OCI-LY1 (cell line): ENCODE measurements around the gene CNTNAP5.

ENCODE experiments used
- EZH2 ChIP-seq: fragments of 200-600 bp; sonication (generic), shearing (Covaris generic); IDR thresholded peaks from 2 replicates; pipeline ENCODE4 v1.8.0; 2017; ENCODE audit warnings: borderline replicate concordance, mixed run types, mild to moderate bottlenecking, antibody characterized with exemption, low read length, moderate library complexity, mixed read lengths
- TF ChIP-seq, protein P1 (sequence below): fragments of 200-600 bp; sonication (generic), shearing (Covaris generic); IDR thresholded peaks from 2 replicates; pipeline ENCODE4 v1.5.1; 2017; ENCODE audit warnings: mild to moderate bottlenecking, antibody characterized with exemption, low read length, moderate library complexity, mixed read lengths

DNA sequence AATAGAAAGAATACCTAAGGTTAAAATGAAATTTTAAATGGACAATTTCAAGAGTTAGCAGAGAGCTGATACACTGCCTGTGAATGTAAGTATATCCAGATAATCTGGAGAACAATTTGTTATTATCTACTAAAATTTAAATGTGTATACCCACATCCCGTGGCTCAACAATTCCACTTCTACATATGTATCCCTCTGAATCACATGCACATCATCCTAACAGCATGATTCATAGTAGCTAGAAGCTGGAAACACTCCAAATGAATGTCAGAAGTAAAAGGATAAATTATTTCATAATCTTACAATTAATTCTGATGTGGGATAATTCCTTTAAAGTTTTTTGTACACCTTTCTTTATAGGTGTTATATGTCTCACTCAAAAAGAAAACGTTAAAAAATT lies 87.9 kb downstream of the CNTNAP5 start:
- TF ChIP-seq, protein P1, sequence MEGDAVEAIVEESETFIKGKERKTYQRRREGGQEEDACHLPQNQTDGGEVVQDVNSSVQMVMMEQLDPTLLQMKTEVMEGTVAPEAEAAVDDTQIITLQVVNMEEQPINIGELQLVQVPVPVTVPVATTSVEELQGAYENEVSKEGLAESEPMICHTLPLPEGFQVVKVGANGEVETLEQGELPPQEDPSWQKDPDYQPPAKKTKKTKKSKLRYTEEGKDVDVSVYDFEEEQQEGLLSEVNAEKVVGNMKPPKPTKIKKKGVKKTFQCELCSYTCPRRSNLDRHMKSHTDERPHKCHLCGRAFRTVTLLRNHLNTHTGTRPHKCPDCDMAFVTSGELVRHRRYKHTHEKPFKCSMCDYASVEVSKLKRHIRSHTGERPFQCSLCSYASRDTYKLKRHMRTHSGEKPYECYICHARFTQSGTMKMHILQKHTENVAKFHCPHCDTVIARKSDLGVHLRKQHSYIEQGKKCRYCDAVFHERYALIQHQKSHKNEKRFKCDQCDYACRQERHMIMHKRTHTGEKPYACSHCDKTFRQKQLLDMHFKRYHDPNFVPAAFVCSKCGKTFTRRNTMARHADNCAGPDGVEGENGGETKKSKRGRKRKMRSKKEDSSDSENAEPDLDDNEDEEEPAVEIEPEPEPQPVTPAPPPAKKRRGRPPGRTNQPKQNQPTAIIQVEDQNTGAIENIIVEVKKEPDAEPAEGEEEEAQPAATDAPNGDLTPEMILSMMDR: no peak
- TF ChIP-seq EZH2: no peak
